ENCODE measurements around the gene TSC2.

The TSC2 gene

GRCh38 chr16:2078691-2079090 is 30.9 kb downstream of the TSC2 start:
- no peak for TF ChIP-seq CTCF (conservative IDR thresholded peaks at IDR 0.05)
- no peak overlapping the region for H3K27ac ChIP-seq

GRCh38 chr16:2079311-2079800 is 31.6 kb downstream of the TSC2 start:
- H3K27ac ChIP-seq, result no peak overlapping the region

GRCh38 chr16:2079991-2080390 is 32.2 kb downstream of the TSC2 start:
- TF ChIP-seq CTCF (conservative IDR thresholded peaks at IDR 0.05), result no peak
- H3K27ac ChIP-seq, result no peak overlapping the region

More at GRCh38 chr16:2079311-2079800, 31.6 kb downstream of the TSC2 start:
- no peak for TF ChIP-seq CTCF (conservative IDR thresholded peaks at IDR 0.05)

GRCh38 chr16:2081201-2082084 is 33.7 kb downstream of the TSC2 start:
- no peak for TF ChIP-seq CTCF (conservative IDR thresholded peaks at IDR 0.05)
- H3K27ac ChIP-seq, result no peak overlapping the region

GRCh38 chr16:2082171-2082982 is 34.6 kb downstream of the TSC2 start:
- TF ChIP-seq CTCF (conservative IDR thresholded peaks at IDR 0.05), result no peak
- no peak overlapping the region for H3K27ac ChIP-seq

GRCh38 chr16:2082983-2083364 is 35.2 kb downstream of the TSC2 start:
- no peak overlapping the region for H3K27ac ChIP-seq
- no peak for TF ChIP-seq CTCF (conservative IDR thresholded peaks at IDR 0.05)

GRCh38 chr16:2083409-2083808 is 35.6 kb downstream of the TSC2 start:
- TF ChIP-seq CTCF (conservative IDR thresholded peaks at IDR 0.05), result no peak

More at GRCh38 chr16:2083409-2083808, 35.6 kb downstream of the TSC2 start:
- H3K27ac ChIP-seq, result no peak overlapping the region
